A549 treated with RU486 at 1 μM for 4 hours (cell line): ENCODE data around the gene PPP2R3A. TPM values are rescaled to one million over a fixed set of nuclear protein-coding genes. Genes with fewer than 3 reads are reported as not detected.

ENCODE experiments used
- total RNA-seq: library from RNA; stranded (reverse); fragments of 200-300 nt; extraction: Qiagen RNA extraction; gene quantifications from 5 replicates; pipeline ENCODE4 v1.2.3, GENCODE V29; 2022; ENCODE audit warnings: low read depth

Gene PPP2R3A, protein sequence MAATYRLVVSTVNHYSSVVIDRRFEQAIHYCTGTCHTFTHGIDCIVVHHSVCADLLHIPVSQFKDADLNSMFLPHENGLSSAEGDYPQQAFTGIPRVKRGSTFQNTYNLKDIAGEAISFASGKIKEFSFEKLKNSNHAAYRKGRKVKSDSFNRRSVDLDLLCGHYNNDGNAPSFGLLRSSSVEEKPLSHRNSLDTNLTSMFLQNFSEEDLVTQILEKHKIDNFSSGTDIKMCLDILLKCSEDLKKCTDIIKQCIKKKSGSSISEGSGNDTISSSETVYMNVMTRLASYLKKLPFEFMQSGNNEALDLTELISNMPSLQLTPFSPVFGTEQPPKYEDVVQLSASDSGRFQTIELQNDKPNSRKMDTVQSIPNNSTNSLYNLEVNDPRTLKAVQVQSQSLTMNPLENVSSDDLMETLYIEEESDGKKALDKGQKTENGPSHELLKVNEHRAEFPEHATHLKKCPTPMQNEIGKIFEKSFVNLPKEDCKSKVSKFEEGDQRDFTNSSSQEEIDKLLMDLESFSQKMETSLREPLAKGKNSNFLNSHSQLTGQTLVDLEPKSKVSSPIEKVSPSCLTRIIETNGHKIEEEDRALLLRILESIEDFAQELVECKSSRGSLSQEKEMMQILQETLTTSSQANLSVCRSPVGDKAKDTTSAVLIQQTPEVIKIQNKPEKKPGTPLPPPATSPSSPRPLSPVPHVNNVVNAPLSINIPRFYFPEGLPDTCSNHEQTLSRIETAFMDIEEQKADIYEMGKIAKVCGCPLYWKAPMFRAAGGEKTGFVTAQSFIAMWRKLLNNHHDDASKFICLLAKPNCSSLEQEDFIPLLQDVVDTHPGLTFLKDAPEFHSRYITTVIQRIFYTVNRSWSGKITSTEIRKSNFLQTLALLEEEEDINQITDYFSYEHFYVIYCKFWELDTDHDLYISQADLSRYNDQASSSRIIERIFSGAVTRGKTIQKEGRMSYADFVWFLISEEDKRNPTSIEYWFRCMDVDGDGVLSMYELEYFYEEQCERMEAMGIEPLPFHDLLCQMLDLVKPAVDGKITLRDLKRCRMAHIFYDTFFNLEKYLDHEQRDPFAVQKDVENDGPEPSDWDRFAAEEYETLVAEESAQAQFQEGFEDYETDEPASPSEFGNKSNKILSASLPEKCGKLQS (N-terminal part only)
- total RNA-seq: 2.3 to 4.5 TPM (median 3.0 TPM) in 5 replicates

DNA sequence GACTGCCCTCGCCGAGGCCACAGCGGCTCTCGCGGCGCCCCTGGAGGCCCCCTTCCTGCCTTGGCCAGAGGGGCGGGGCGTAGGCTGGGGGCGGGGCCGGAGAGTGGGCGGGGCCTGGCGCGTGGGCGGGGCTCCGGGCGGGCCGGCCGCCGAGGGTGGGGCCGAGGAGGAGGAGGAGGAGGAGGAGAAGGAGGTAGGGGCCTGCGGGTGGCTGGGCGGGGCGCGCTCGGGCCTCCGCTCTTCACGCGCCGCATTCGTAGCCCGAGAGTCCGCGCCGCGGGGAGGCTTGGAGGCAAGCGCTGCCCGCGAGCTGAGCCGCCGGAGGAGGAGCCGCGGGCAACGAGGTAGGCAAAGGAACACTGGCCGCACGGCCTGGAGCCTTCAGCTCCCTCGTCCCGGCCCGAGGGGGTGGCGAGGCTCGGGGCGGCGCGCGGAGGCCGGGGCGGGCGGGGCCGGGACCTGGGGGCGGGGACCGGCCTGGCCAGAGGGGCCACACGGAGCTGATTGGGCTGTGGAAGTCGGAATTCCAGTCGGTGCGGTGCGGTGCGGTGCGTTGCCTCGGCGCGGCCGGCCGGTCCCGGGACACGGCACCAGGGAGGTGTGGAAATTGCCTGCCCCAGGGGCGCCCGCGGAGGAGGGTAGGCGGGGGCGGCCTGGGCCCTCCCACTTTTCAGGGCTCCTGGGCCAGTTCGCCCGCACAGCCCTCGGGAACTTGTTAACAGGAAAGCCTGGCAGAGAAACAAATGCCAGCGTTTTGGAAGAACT lies at the start of gene PPP2R3A:
Gene PPP2R3A, plus strand, starts transcription at position 223 of the 765 bp plus-strand sequence. CDS start 35,771 bp downstream, outside the sequence.

DNA sequence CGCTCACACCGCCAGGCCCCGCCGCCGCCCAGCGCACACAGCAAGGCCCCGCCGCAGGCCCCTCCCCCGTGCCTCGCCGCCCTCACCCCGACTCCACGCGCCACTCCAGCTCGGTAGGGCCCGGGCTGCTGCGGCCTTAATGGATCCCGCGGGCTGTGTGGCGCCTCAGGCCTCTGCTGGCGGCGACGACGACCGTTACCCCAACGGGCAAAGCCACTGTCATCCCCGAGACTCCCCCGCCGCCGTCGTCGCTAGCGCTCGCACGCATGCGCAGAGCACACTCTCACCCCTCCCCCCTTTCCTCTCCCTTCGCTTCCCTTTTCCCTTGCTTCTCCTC lies 230.5 kb downstream of the PPP2R3A start, which contains the start of gene MSL2:
Gene MSL2, minus strand, starts transcription at position 272 of the 337 bp plus-strand sequence. CDS start 1,222 bp downstream, outside the sequence.

Other genes starting within 250 kb of the PPP2R3A start
- 4.4 to 7.7 TPM (median 7.3 TPM) in 5 replicates for gene MSL2, start 230.6 kb downstream of the PPP2R3A start, total RNA-seq